AG09319 (cell line): ENCODE results near the gene UGT3A1.

Experiments used
- DNase-seq: peaks from one replicate; pipeline ENCODE4 v3.0.0-alpha.2; 2010; ENCODE audit warnings: low read depth; ENCODE audit errors: extremely low read depth
- CTCF ChIP-seq: IDR thresholded peaks from 2 replicates; pipeline ENCODE4 v1.5.1; 2011; ENCODE audit warnings: low read depth, mild to moderate bottlenecking, inconsistent platforms, low read length, moderate library complexity

UGT3A1 gene

GRCh38 chr5:35960328-35960727 lies 30.9 kb downstream of the UGT3A1 start:
- no peak for TF ChIP-seq CTCF
- no peak for DNase-seq

GRCh38 chr5:35956429-35956828 lies 34.8 kb downstream of the UGT3A1 start:
- no peak for DNase-seq
- no peak for TF ChIP-seq CTCF

- TF ChIP-seq CTCF = no peak
- no peak for DNase-seq
Measured at GRCh38 chr5:35954175-35954574, 37.0 kb downstream of the UGT3A1 start.

DNA sequence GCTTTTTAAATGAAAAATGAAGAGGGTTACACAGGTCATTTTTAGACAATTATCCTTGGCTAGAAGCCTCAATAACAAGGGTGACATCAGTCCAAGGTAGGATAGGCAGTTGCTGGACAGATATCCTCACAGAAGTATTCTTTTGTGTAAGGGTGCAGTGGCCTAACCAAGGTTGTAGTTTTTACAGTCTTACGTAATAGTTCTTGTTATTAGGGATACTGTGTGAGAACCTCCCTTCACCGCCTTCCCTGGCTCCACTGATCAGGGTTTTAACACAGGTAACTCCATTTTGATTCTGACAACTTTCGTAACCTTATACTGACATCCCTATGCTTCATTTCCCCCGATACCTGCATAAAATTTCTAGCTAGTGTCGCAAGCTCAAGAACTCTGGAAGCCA lies 44.1 kb downstream of the UGT3A1 start:
- no peak for TF ChIP-seq CTCF
- DNase-seq = no peak

GRCh38 chr5:35939639-35940038 lies 51.6 kb downstream of the UGT3A1 start:
- TF ChIP-seq CTCF = peak; percentile 15
- DNase-seq = no peak

DNA sequence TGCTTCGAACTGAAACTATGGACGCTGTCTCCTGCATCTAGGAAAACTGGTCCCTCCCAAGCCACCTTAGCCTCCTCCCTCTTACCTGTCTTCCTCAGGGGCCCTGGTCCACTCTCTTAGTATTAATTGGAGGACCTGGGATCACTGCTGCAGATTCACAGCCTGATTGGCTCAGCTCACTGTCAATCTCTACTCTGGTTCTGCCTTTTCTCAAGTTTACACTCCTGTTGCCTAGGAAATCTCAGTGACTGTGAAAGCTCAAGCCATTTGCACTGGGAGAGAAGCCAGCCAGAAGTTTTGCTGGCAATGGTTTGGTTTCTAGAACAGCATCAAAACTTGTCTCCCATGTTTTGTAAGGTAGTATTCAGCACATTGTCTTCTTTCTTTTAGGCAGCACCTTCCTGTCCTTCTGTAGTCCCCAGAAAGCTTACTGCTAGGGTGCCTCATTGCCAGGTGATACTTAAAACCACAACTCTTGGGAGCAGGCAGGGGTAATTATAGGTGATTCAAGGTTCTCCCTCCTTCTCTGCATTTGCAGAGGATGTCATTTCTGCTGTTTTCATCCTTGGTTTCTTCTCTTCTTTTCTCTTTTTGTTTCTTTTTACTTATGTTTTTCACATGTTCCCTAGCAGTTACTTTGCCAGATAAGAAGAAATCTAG lies 52.5 kb downstream of the UGT3A1 start, which contains the start of gene CAPSL:
Gene CAPSL (minus strand): TSS at position 55 of the 660 bp plus-strand sequence. CDS start 17,502 bp downstream, outside the sequence.
- no peak for TF ChIP-seq CTCF
- DNase-seq = peak; percentile 50

DNA sequence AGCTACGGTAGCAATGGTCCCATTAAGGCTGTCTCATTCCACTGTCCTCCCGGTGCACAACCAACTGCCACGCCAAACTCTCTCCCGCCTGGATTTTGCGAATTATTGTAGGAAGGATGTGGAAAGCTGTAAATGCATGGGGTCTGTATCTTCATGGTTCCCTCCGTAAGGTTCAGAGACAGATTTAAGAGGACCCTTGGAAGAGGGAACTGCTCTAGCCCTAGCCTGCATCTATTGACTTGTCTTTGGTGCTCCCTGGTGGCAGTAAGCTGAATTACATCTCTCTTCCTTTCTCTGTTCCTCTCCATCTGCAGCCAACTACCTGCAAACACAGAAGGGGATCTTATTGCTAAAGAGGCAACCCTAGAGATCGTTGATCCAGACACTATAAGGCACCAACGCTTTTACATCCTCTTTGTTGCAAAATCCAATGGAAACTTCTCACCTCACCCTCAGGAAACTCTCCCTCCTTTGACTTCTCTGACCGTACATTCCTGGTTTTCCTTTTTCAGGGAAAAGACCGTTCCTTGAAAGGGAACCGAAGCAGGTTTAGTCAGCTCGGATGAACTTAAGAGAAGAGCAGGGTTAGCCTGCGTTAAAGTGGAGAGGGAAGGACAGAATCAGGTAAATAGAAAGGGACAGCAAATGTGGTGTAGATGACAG lies 64.7 kb downstream of the UGT3A1 start:
- TF ChIP-seq CTCF = peak; percentile 79
- DNase-seq = no peak
